Pancreas (tissue), 10 donors: ENCODE data around the gene TANGO2. TPM values are rescaled to one million over a fixed set of nuclear protein-coding genes. Genes with fewer than 3 reads are reported as not detected.

Experiments
- ATAC-seq, 4 donors: fragments of 200-7000 bp; cut with Tn5 transposase; one replicate each; pipeline versions ENCODE4 v1.8.0 to v1.9.1; 2020; ENCODE audit warnings: mild to moderate bottlenecking in 4 of 4, moderate library complexity in 4 of 4
- DNase-seq, 6 donors: peaks; one replicate each; pipeline ENCODE4 v3.0.0-alpha.2; 2020
- FAIRE-seq: peaks from 2 replicates; lab custom pipeline; 2012; peaks lifted over from hg19 to GRCh38; lab: Jason Lieb, UNC
- H3K27ac ChIP-seq, 4 donors: fragments of 200-600 bp; sonication (generic); 1 replicate in 3 of 4; 2 replicates in 1 of 4; pipeline versions ENCODE4 v1.5.0 to v1.8.0; 2020
- H3K27me3 ChIP-seq, 4 donors: fragments of 200-600 bp; one replicate each; pipeline ENCODE4 v1.8.0; 2021
- H3K36me3 ChIP-seq, 3 donors: fragments of 200-600 bp; sonication (generic) in 1 of 3; one replicate each; pipeline versions ENCODE4 v1.5.0 to v1.8.0; 2020 to 2021
- H3K4me1 ChIP-seq, 3 donors: fragments of 200-600 bp; one replicate each; pipeline ENCODE4 v1.8.0; 2021
- H3K4me3 ChIP-seq, 4 donors: fragments of 200-600 bp; sonication (generic) in 2 of 4; one replicate each; pipeline versions ENCODE4 v1.5.0 to v1.8.0; 2020 to 2021
- H3K9me3 ChIP-seq, 4 donors: fragments of 200-600 bp; one replicate each; pipeline ENCODE4 v1.8.0; 2021
- CTCF ChIP-seq, 4 donors: fragments of 200-600 bp; sonication (generic) in 3 of 4; IDR thresholded peaks; one replicate each; pipeline versions ENCODE4 v1.5.0 to v1.8.0; 2021; ENCODE audit warnings: antibody characterized with exemption in 4 of 4
- WGBS, 2 donors: extraction: QIAGEN DNeasy Blood & Tissue Kit; methylation state at CpG; one replicate each; pipeline ENCODE4 v1.1.7; 2013; 5-methylcytosine and 5-hydroxymethylcytosine counted together
- intact Hi-C, 3 donors: fragments of 100-400 bp; cut with DNase I; formaldehyde crosslinking; loops; one replicate each; pipeline versions ENCODE4 v1.11.1 to v1.14.2; 2022
- polyA plus RNA-seq, 2 donors: library from polyadenylated mRNA; stranded (reverse); fragments of 200-250 nt; gene quantifications; one replicate each; pipeline ENCODE4 v1.2.3, GENCODE V29; 2013
- total RNA-seq, 6 donors: library from RNA; stranded (reverse); fragmentation: NEBNext Ultra II Directional in 4 of 6; extraction: Animal tissue kit (Norgen Biotek cat#: 25700) in 4 of 6; gene quantifications; one replicate each; pipeline versions ENCODE4 v1.2.1 to v1.2.4, GENCODE V29; 2021 to 2023
- donor health status: healthy with polysubstance abuse.
- donor health status: DM: no; HTN: no; CAD: no; lungs with moderate emphysema.
- donor health status: DM: no; HTN: no; CAD: no.
- donor health status: control.
- donor health status: control.
- donor health status: Bipolar disorder and iron deficiency.
- donor health status: DM: yes; HTN: yes; CAD: no.
- donor health status: DM: no; HTN: no; CAD: no.
- donor health status: DM: no; HTN: no; CAD: no.
- donor health status: DM: yes; HTN: yes; CAD: no.

The TANGO2 gene
- total and polyA plus RNA-seq, 8 donors = 4.0 to 20.4 (median 11.5) TPM

- FAIRE-seq (no peak), ATAC-seq (no peak), DNase-seq (no peak)
- TF ChIP-seq CTCF (IDR thresholded peaks at IDR 0.05) = no peak
- intact Hi-C loops = no loop called here
- Histone ChIP-seq H3K27ac (no peak overlapping the region), H3K9me3 (no peaks in the 10 kb centered on the region), H3K27me3 (no peaks in the 10 kb centered on the region), H3K4me1 (no peaks in the 10 kb centered on the region), H3K36me3 (peaks cover 0 to 8% (median 0%) of the 10 kb centered on the region in 3 donors), H3K4me3 (no peak overlapping the region)
- WGBS, 2 donors = 96 to 99% methylated on average over 13 of the region's 13 CpGs
Measured at GRCh38 chr22:20057596-20058268, 36.8 kb downstream of the TANGO2 start.

DNA sequence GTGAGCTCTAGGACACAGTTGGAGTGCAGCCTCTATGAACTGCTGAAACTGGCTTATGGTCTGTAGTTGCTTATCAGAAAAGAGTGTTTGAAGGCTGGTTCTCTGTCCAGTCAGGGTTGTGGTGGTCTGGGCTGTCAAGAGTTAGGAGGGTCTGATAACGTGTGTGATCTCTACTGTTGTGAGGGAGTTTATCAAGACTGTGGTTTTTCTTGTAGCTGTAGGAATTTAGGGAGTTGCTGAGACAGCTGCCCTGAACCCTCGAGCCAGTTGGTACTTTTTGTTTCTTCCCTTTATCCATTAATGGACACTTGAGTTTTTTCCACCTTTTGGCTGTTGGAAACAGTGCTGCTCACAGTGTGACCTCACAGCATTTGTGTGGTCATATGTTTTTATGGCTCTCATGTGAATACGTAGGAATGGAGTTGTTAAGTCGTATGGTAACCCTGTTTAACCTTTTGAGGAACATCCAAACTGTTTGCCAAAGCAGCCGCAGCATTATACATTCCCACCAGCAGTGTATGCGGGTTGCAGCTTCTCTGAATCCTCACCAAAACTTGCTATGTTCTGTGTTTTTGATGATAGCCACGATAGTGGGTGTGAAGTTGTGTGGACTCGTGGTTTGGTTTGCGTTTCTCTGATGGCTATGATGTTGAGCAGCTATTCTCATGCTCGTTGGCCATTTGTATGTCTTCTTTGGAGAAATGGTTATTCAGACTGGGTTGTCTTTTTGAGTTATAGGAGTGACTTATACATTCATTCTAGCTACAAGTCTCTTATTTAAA, 38.3 kb downstream of the TANGO2 start:
- WGBS, 2 donors = 88 to 91% methylated on average over 10 of the region's 10 CpGs
- H3K36me3 ChIP-seq = no peaks in the 10 kb centered on the region
- H3K4me3 ChIP-seq = no peak overlapping the region

DNA sequence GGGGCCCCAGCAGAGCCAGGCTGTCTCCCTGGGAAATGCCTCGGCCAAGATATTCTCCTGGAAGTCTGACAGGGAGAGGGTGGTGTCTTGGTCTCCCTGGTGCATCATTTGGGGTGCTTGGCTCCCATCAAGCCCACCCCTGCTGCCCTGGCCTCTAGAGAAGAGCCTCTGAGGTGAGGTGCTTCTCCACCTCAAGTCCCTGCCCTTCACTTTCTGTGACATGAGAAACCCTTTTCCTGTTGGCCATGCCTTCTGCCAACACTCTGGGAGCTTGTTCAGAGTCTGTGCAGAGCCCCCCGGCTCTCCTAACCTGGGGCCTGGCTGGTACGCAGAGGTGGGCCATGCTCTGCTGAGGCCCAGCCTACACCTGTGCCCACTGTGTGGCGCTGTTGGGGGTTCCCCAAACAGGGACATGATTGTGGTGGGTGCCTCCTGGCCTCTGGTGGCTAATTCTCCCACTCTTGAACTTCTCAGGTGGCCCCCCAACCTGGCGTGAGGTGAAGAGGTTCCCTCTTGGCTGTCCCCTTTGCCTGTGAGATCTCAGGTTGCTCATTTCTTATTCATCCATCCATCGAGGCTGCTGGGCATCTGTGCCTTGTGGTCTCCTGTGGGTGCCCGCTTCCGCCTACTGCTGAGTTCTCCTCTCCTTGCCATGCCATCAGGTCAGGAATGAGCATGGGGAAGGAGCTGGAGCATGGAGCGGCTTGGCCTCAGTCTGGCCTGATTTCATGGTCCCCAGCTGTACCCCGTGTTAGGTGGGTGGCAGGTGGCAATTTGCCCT, 40.0 kb downstream of the TANGO2 start:
- DNase-seq (peak in 1 of 6 donors; percentile 61), FAIRE-seq (no peak), ATAC-seq (no peak)
- Histone ChIP-seq H3K27me3 (no peaks in the 10 kb centered on the region), H3K4me1 (no peaks in the 10 kb centered on the region), H3K9me3 (no peaks in the 10 kb centered on the region), H3K27ac (no peak overlapping the region), H3K36me3 (no peaks in the 10 kb centered on the region), H3K4me3 (no peak overlapping the region)
- intact Hi-C loops = no loop called here
- 89% methylated on average over 10 of the region's 10 CpGs for WGBS, 2 donors
- no peak for TF ChIP-seq CTCF (IDR thresholded peaks at IDR 0.05)

More for the DNA sequence above, 38.3 kb downstream of the TANGO2 start:
- H3K27me3 ChIP-seq = no peaks in the 10 kb centered on the region
- FAIRE-seq (no peak), ATAC-seq (no peak), DNase-seq (no peak)
- TF ChIP-seq CTCF (IDR thresholded peaks at IDR 0.05) = no peak
- intact Hi-C loops = no loop called here
- H3K9me3 ChIP-seq = no peaks in the 10 kb centered on the region
- no peak overlapping the region for H3K27ac ChIP-seq
- H3K4me1 ChIP-seq = no peaks in the 10 kb centered on the region

DNA sequence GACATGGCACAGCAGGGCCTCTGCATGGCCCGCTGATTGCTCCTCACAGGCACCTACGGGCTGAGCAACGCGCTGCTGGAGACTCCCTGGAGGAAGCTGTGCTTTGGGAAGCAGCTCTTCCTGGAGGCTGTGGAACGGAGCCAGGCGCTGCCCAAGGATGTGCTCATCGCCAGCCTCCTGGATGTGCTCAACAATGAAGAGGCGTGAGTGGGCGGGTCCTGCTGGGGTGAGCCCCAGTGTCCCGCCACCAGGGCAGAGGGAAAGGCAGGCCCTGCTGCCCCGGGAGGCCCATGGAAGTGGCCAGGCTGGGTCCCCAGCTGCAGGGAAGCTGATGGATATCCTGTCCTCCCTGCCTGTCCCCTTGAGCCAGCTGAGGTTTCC, 40.6 kb downstream of the TANGO2 start:
- intact Hi-C loops = no loop called here
- Histone ChIP-seq H3K27ac (no peak overlapping the region), H3K27me3 (no peaks in the 10 kb centered on the region), H3K4me3 (no peak overlapping the region), H3K9me3 (no peaks in the 10 kb centered on the region), H3K4me1 (no peaks in the 10 kb centered on the region), H3K36me3 (no peaks in the 10 kb centered on the region)
- FAIRE-seq (no peak), DNase-seq (no peak), ATAC-seq (no peak)
- no peak for TF ChIP-seq CTCF (IDR thresholded peaks at IDR 0.05)
- 95% methylated on average over 11 of the region's 11 CpGs for WGBS, 2 donors
